GM18505 (cell line): ENCODE measurements around the gene BLCAP.

ENCODE experiments used
- ATAC-seq: cut with Tn5 transposase; IDR thresholded peaks from one replicate; pipeline ENCODE4 v1.9.1; 2021; ENCODE audit not compliant: unreplicated experiment
- POLR2A ChIP-seq: IDR thresholded peaks from 4 replicates; pipeline ENCODE4 v1.6.1; 2011; ENCODE audit warnings: borderline replicate concordance; ENCODE audit not compliant: insufficient read depth, insufficient read length; ENCODE audit errors: extremely low read depth

Gene BLCAP

DNA sequence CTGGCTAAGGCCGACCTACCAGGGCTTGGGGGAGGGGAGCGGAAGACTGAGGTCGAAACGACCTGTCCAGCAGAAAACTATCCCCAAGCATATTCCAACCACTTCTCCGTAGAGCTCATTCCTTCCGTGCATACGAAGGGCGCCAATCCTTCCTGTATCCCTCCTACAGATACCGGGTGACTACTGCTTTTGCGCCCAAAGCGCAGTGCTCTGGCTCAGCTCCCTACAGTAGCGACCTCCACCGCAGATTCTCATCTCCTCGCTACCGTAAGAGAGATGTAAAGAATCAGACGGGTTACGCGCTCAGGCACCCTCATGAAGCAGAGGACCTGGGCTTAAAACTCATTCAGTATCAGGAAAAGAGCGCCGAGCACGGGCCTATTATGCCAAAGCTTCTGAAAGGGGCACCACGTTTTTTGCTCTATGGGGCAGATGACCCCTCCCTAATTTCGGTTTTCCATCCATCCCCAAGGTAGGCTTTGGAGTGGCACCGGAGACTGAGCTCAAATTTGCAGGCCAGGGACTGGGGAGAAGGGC, 7.2 kb downstream of the BLCAP start:
- no peak for ATAC-seq

DNA sequence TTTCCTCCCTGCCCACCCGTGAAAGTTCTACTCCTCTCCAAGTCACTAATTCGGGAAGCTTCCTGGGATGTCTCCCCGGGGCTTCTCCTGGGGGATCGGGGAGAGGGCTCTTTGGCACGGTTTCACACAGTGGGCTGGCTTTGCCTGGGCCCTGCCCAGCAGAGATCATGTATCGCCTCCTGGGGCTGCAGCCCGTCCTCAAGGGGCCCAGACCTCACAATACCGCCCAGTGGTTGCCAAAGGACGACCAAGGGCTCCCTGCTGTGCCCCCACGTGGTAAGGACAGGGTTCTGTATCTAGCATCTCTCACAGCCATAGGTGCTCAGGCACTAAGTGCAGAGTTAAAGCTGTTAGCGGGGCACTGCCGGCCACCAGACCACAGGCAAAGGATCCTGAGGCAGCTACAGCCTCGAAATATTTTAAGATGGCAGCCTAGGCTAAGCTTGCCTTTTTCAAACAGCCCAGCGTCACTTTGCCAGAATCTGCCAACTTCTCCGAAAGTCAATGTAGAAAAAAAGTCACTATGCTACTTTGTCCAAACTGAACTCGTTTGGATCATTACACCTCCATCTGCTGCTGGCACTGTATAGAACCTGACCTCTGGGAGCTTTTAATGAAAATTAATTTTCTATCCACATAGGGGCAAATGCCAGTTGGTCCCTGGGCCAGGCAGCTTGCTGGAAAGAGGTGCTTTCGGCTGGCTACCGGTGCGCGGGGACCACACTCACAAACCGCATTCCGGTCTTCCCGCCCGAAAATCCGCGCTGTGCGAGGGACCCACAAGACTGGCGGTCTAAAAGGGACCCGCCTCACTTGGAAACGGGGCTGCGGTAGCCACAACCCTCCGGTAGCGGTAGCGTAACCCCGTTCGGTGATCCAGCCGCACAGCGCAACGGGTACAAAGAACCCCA, 7.9 kb downstream of the BLCAP start:
- no peak for ATAC-seq
- TF ChIP-seq POLR2A = no peak

More for the DNA sequence above, 7.2 kb downstream of the BLCAP start:
- no peak for TF ChIP-seq POLR2A

DNA sequence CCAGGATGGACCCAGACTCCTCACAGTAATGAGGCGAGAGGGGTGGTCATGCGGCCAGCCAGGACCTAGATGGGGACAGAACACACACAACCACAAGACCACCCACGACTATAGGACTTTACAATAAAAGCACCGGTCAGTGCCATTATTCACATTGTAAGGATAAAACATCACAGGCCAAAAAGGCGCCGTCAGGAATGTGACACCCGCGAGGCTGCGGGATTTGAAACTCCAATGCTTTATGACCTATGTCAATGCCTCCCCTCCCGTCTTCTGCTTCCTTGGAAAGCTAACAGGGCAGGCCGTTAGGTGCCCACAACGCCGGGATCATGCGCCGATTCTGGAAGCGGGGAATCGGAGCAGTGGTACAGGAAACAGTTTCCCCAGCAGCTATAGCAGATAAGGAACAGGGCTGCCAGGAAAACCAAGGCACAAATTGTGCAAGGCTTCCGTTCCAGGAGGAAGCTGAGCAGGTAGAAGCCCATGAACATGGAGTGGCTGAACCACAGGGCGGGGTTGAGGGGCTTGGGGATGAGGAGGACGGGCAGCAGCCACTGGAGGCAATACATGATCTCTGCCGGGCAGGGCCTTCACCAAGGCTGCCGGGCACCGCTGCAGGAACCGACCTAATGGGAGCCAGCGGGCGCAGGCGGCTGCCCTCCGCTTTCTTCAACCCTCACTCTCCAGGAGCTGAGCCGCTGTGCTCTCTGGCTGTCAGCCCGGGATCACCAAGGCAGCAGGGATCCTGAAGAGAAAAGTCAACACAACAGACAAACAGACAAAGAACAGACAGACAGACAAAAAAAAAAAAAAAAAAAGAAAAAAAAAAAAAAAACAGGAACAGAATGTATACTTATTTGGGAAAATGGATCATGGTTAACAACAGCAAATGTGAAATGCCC, 8.8 kb downstream of the BLCAP start:
- TF ChIP-seq POLR2A = no peak
- ATAC-seq = no peak

DNA sequence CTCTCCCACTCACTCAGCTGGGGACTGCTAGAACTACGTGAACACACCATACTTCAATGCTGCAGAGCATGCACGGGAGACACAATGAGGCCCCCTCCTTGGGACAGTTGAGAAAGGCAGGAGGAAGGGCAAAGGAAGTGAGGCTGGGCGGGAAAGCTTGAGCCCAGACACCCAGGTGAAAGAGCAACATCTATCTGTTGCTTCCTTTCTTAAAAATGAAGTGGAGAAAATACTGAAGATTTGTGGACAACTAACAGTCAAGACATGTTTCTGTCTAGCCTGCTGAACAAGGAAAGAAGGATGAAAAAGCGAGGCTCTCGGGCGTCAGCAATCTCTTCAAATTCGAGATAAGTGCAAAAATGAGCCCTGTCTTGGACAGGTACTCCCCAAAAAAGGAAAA, 9.6 kb downstream of the BLCAP start:
- TF ChIP-seq POLR2A = no peak
- no peak for ATAC-seq

DNA sequence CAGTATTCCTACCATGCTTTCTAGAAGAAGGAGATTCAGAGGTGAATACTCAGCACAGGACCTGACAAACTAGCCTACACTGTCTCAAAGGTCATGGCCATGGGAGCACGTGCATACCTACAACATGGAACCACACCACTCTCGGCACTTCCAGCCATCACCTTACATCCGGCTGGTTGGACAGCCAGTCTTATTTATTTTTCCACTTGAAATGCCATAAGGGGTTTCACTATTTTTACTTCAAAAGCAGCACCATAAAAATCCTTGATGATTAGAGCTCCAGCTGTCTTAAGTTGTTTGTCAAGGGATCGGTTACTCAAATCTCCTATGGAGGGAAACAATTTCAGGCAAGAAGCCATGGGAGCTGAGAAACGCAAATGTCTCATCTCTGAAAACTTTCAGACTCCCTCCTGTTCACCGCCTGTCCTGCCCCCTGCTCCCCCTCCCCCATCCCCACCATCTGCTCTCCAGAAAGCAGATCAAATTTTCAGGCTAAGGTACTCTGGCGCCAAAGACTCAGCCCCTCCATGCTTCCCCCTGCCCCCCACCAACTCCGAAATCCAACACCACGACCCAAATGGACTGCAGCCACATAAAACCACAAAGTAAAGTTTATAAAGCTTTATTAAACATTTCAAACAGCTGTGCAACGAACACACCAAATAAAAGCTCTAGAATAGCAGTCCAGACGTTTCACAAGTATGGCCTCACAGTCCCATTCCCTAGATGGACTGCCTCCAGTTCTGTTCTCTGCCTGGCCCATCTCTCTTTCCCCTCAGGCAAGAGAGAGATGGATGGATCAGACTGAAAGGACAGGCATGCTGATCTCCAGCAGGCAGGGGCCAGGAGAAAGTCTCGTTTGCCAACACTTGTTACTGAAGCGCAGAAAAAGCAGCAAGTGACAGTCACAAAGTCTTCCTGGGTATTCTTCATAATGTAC, 10.6 kb downstream of the BLCAP start:
- TF ChIP-seq POLR2A = no peak
- no peak for ATAC-seq

DNA sequence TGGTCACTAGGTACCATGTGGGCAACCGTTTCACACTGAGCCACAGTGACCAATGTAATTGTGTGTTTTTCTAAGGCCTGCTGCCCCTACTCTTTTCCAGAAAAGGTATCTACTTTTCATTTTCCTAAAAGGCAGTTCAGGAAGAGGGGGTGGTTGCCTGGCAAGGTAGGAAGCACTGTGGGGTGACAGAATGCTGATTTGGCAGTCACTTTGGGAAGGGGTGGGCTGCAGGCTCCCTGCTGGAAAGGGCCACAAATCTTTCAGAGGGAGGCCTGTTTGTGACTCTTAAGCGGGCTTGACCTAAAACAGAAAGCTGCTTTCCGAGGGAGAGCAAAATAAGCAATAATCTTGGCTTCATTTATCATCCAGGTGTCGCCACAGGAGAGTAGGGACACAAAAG, 11.8 kb downstream of the BLCAP start:
- ATAC-seq = no peak
- no peak for TF ChIP-seq POLR2A

DNA sequence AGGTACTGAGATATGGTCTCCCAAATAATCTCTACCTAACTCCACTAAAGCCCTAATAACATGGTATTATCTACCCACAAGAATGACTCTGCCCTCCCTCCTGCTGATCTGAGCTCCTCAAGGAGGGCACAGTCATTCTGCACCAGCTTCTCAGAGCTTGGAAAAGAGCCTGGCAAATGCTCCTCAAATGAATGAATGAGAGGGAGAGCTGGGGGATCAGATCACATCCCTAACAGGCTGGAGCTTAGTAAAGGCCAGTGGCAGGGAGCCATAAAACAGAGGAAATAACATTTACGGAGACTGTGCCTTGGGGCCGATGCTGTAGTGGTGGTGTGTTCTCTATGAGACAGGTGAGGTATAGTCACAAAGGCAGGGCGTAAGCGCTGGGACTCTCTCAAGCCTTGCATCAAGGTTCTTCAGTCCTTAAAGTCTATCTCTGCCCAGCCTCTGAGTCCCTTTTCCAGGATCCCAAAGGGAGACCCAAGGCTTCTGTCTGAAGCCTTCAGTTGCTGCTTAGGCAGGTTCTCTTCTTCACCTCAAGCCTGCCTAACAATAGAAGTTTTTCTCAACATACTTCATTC, 13.8 kb downstream of the BLCAP start:
- TF ChIP-seq POLR2A = no peak
- ATAC-seq = no peak

DNA sequence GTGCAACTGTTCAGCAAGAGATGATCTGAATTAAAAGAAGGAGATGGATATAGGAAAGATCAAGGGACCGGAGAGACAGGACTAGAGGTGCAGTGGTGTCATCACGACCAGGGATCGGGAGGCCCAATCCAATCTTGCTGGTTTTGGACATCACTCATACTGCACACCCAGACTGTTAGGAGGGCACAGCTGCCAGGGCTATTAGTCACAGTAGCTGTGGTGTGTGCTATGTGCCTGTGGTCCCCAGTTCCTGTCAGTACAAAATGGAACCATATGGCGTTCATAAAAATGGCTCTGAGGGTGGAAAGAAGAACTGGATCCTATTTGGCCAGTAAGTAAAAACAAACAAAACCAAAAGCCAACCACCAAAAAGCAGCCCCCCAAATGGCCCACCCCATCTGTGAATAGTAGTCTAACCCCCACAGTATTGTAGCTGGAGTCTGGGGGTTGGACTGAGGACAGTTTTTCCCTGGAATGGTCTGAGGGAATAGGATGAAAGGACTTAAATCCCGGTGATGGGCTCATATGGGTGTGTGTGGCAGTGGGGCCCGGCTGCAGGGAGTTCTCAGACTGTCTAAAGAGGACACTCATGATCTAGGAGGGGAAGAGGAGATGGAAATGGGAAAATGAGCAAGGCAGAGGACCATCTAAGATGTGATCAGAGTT, 15.9 kb downstream of the BLCAP start:
- TF ChIP-seq POLR2A = no peak
- no peak for ATAC-seq

DNA sequence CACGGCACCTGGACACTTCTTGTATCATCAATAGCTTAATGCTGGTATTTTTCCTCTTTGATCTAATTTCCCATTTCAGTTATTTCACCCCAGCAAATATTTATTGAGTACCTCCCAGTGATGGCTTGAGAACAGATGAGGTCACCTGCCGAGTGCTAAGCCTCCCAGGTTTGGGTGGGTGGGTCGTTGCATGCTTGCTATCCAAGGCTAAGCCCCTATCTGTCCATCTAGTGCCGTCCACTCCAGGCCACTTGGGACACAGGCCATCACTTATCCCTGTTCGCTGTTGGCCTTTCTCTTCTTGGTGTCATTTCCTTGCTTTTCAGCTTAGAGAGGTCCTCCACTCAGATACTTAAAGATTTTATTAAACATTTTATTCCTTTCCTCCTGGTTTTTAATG, 17.4 kb downstream of the BLCAP start:
- no peak for TF ChIP-seq POLR2A
- ATAC-seq = no peak

DNA sequence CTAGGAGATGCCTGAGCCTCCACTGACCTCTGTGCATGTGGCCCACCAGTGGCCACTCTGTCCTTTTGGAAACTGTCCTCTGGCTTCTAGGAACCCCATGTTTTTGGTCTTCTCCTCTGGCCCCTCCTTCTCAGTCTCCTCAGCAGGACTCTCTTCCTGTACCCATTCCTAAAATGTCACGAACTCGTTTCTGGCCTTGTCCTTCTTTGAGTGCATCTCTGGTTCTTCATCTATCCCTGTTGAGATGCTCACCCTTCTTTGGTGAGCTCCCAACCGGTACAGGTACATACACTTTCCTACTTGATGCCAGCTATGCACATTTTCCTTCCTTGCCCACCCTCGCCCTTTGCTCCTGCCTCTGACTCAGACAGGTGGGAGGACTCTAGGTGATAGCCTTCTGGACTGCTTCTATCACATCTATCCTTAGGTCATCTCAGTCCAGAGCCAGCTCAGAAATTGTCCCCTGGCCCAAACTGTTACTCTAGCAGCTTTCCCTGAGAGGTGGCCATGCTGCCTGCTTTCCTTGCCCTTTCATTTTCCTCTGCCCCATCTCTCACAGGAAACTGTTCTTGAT, 21.4 kb downstream of the BLCAP start:
- TF ChIP-seq POLR2A = no peak
- no peak for ATAC-seq
